ELF-1 (cell line): ENCODE results near the gene CACNA1D.
"Not testable (repeated sequence)": the region's sequence is repeated elsewhere in the genome, so short reads cannot be mapped to it uniquely, and the experiment has no call there.

Source experiments
- DNase-seq: peaks from one replicate; pipeline ENCODE4 v3.0.0-alpha.2; 2016; ENCODE audit warnings: low read depth, low spot score

The CACNA1D gene

GRCh38 chr3:53613125-53613524, 118.7 kb downstream of the CACNA1D start:
- no peak for DNase-seq

DNA sequence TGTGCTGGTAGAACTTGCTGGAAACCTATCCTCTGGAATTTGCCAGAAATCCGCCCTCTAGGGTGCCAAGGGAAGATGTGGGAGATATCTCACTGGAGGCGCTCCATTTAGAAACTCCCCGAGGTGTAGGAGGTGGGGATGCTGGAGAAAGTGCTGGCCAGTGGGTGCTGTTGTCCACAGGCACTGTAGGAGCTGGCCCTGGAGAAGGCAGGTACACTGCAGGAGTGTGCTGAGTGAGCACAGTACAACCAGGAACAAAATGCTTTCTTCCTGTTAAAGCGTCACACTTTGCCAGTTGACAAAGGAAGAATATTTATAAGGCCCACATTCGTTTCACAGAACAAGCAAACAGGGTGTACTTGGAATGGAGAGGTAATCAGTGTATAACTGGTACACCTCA, 119.9 kb downstream of the CACNA1D start:
- no peak for DNase-seq

DNA sequence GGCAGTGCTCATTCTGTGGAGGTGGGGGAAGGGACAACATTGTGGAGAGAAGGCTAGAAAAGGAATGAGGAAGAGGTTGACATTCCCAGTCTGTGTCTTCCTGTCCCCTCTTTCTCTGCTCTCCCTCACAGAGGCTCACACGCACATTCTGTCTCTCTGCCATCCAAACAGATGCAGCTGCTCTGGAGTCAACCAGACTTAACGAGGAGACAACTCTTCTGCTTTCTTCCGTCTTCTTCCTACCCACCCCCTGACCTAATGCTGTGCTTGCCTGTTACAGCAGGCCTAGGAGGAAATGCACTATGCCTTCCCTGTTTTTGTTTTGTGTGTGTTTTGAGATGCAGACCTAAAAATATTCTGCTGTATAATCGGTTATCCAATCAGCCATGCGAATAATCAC, 121.9 kb downstream of the CACNA1D start:
- no peak for DNase-seq

DNA sequence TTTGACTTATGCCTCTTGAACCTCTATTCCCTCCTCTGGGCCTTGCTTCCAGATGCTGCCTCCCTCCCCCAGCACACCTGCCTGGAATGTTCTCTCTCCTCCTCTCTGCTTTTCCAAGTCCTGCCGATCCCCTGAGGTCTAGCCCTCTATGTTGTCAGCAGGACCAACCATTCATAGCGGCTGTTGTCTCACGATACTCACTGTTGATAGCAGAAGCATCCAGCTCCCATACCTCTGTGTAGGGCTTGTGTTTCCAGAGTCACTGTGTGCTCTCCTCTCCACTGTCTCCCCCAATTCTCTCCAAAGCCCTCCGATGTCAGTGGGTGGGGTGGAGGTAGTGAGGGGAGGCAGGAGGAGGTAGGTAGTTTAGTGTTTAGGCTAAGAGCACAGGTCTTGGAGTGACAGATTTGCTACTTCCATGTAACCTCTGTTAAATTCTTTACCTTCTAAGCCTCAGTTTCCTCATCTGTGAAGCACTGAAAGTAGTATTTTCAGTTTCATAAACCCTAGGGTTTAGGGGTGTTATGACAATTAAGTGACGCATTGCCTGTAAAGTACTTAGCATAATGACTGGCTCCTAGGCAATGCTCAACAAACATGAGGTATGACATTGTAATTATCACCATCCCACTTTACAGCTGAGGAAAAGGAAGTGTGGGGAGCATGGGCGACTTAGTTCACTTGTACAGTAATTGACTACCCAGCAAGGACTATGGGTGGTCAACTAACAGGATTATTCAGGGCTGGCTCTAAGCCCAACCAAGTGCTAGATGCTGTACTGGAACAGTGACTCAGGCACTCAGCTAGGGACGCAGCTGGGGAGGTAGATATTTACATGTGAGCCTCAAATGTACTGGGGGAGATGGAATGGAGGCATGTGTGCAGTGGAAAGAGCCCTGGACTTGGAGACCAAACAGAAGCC, 122.8 kb downstream of the CACNA1D start:
- no peak for DNase-seq

- no peak for DNase-seq
Observed at GRCh38 chr3:53617893-53618523, 123.6 kb downstream of the CACNA1D start.

GRCh38 chr3:53618524-53618906, 124.1 kb downstream of the CACNA1D start:
- no peak for DNase-seq

DNA sequence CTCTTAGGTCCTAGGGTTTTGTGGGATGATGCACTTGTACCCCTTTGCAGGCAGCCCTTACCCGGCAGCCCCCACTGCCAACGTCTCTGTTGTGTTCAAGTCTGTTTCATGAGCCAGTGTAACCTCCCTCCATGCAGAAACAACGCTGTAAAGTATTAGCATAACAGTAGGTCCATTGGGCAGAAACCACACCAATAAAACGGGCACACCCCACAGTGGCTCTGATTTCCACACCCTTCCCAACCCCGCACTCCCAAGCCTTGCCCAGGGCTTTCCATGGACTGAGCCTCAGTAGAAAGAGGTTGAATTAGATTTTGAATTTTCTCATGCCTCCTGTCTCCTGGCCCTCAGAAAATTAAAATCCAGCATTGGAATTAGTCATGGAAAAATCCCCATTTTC, 124.5 kb downstream of the CACNA1D start:
- no peak for DNase-seq

DNA sequence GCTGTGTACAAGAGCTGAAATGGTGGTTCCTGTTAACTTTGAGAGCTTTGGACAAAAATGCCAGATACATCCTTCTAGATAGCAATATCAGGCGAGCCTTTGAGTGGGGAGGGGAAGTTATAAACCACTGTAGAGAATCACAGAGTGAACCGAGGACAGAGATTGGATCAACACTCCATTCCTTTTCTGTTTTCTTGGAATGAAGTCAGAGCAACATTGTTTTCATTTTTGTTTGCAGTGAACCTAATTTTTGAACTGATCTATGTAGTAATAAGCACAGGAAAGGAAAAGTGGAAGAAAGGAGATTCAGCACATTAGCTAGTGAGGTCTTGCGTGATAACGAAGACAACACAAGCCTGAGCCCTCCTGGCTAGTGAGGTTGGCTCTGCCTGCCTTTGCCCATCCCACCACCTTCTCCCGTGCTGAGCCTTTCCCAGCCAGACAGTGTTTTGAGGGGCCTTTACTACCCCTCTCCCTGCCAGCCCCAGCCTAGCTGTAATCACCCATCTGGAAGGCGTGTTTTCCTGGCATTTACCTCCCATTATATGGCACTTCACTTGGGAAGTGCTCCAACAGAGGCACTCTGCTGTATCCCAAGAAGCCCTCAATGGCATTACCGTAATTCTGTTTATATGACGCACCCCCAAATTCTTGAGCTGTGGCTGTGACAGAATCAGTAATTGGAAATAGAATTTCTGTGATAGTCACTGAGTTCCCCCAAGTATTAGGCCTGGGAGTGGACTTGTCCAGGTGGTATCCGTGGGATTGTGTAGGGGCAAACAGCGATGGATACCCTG, 129.8 kb downstream of the CACNA1D start:
- DNase-seq, result no peak

- no peak for DNase-seq
Observed at GRCh38 chr3:53626876-53627275, 132.5 kb downstream of the CACNA1D start.

DNA sequence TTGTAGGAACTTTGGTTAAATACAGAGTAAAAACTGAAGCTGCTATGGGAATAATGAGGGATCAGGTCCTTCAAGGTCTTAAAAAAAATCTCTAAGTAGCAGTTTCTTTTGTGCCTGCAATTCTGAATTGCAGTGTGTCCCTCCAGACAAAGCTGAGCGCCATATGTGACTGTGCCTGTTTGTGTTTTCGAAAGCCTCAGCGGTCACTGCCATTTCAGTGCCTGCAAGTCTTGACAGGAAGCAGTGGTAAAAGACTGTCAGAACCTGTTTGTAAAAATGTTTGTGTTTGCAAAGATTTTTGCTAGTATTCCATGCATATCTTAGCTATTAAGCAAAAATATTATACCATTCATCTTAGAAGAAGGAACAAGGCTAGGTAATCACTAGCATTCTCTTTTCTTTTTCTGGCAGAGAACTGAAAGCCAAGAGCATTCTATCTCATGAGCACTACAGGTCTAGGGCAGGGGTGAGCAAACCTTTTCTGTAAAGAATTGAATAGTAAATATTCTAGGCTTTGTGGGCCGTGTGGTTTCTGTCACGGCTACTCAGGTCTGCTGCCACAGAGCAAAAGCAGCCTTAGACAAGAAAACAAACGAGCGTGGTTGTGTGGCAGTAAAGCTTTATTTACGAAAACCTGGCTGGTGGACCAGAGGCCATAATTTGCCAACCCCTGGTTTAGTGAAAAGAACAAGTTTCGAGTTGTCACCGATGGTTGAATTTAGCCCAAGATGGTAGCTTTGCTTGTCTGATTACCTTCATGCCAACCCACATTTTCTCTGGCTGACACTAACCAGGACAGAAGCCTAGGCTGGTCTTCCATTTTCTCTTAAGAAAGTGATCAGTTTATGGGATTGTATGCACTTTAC, 134.4 kb downstream of the CACNA1D start:
- no peak for DNase-seq

DNA sequence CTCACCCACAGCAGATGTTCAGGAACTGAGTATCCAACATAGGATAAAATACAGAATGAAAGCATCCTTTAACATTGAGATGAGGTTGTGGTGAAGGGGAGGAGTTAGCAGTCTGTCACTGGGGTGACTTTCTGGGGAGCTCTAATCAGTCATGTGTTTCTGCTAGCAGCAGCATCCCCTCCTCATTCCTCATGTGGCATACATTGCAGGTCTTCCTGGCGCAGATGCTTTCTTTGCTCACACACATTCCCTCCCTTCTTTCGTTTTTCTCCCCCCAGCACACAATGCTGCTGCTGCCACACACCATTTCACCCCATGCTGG, 135.0 kb downstream of the CACNA1D start:
- DNase-seq, result no peak

GRCh38 chr3:53630547-53630946, 136.1 kb downstream of the CACNA1D start:
- DNase-seq, result no peak

- no peak for DNase-seq
Observed at GRCh38 chr3:53633197-53633787, 138.9 kb downstream of the CACNA1D start.

GRCh38 chr3:53635041-53635440, 140.6 kb downstream of the CACNA1D start:
- DNase-seq, result no peak

GRCh38 chr3:53638806-53639205, 144.4 kb downstream of the CACNA1D start:
- not testable (repeated sequence) for DNase-seq

- DNase-seq, result no peak
Observed at GRCh38 chr3:53641397-53641796, 147.0 kb downstream of the CACNA1D start.

GRCh38 chr3:53642211-53642610, 147.8 kb downstream of the CACNA1D start:
- no peak for DNase-seq

DNA sequence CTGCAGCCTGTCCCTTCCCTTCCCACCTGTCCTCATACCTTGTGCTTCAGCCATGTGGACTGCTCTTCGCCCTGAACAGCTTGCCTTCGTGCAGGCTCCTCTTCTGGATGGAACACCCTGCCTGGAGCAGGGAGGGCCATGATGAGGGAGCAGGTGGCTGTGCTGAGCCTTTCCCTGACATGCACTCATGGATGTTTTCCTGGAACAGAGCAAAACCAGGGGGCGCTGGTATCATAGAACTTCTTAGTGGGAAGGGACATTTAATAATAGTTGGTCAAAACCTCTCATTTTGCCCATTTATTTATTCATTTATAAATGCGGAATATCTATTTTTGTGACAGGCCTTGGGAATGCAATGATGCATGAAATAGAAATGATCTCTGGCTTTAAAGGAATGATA, 149.3 kb downstream of the CACNA1D start:
- peak; percentile 3 for DNase-seq

- no peak for DNase-seq
Observed at GRCh38 chr3:53645754-53646153, 151.3 kb downstream of the CACNA1D start.

DNA sequence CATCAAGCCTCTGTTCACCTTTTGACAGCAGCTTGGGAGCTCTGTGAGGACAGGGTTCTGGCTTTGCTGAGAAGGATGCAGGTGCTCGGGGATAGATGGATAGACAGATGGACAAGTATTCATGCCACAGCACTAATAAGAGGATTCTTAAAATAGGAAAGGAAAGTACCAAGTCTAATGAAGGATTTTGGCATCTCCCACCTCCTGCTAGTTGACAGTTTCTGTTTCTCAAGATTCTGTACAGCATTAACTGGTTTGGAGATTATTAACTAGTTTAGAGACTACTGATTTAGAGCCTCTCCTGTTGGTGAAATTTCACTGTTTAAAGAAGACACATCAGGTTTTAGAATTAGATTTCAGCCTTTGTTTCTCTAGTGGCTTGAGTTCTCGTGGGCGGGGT, 152.3 kb downstream of the CACNA1D start:
- DNase-seq, result no peak

DNA sequence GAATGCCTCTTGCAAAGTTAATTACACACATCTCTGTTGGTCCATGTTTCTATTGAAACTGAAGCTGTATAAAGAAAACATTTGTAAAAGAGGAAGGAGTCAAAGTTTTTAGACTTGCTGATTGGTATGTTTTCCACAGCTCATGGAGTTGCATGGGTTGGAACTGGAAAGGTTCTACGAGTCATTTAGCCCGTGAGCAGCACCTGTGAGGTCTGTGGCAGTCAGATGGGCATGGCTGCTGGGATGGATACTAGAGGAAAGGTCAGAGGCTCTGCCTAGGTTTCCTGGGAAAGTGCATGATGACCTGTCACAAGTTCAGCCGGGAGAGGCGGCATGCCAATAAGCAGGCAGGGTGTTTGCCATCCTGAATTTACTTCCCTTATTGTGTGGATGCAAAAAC, 155.4 kb downstream of the CACNA1D start:
- no peak for DNase-seq
